Measurements from ENCODE around the gene PCBP3.

- TF ChIP-seq CTCF (IDR thresholded peaks at IDR 0.05) = no peak
- no peak for TF ChIP-seq POLR2AphosphoS5 (IDR thresholded peaks at IDR 0.05)
- TF ChIP-seq POLR2A (IDR thresholded peaks at IDR 0.05) = no peak
Measured at GRCh38 chr21:45900034-45900868, 256.7 kb downstream of the PCBP3 start.
